Uterus (tissue), 2 donors: ENCODE data around the gene TAP1.

Source experiments
- CTCF ChIP-seq, 4 experiments: fragments of 200-600 bp in 2 of 4; fragments of 450-650 bp in 2 of 4; sonication (generic) in 2 of 4; IDR thresholded peaks; one replicate each; pipeline ENCODE4 v1.5.1; 2016 to 2019; ENCODE audit warnings: antibody characterized with exemption in 4 of 4, mild to moderate bottlenecking in 2 of 4, moderate library complexity in 1 of 4
- POLR2A ChIP-seq, 2 donors: fragments of 450-650 bp; IDR thresholded peaks; one replicate each; pipeline ENCODE4 v1.6.1; 2016; ENCODE audit warnings: antibody characterized with exemption in 2 of 2, mild to moderate bottlenecking in 1 of 2, moderate library complexity in 1 of 2

GRCh38 chr6:32851025-32851424 lies 2.5 kb downstream of the TAP1 start:
- TF ChIP-seq POLR2A (IDR thresholded peaks at IDR 0.05), result no peak
- no peak for TF ChIP-seq CTCF (IDR thresholded peaks at IDR 0.05)
